Measurements from ENCODE around the gene PADI3. TPM values are rescaled to one million over a fixed set of nuclear protein-coding genes. Genes with fewer than 3 reads are reported as not detected.

Gene PADI3
- total RNA-seq, 4 donors from 2014 or later: not detected

- intact Hi-C loops (cut with DNase I): no loop called here
Observed at GRCh38 chr1:17280436-17280835, 31.5 kb downstream of the PADI3 start.

GRCh38 chr1:17280894-17281293 lies 32.0 kb downstream of the PADI3 start:
- 85% methylated on average over 2 of the region's 2 CpGs for WGBS
- peaks cover 0 to 71% (median 0%) of the 10 kb centered on the region in 4 donors for H3K27me3 ChIP-seq
- no peak overlapping the region for H3K4me3 ChIP-seq
- no peak for DNase-seq (ENCODE audit: extremely low spot score)
- intact Hi-C loops (cut with DNase I): no loop called here
- no peak overlapping the region for H3K27ac ChIP-seq (replicated peaks in 1 of 4)
- no peaks in the 10 kb centered on the region for H3K36me3 ChIP-seq
- no peaks in the 10 kb centered on the region for H3K9me3 ChIP-seq
- no peaks in the 10 kb centered on the region for H3K4me1 ChIP-seq
- TF ChIP-seq EP300 (IDR thresholded peaks at IDR 0.05) (no peak), POLR2AphosphoS5 (IDR thresholded peaks at IDR 0.05) (no peak), POLR2A (IDR thresholded peaks at IDR 0.05; ENCODE audit: low read depth) (no peak), CTCF (IDR thresholded peaks at IDR 0.05) (no peak)

More at GRCh38 chr1:17280436-17280835, 31.5 kb downstream of the PADI3 start:
- no peak for DNase-seq (ENCODE audit: extremely low spot score)
- H3K9me3 ChIP-seq: no peaks in the 10 kb centered on the region
- no peak for TF ChIP-seq POLR2A (IDR thresholded peaks at IDR 0.05; ENCODE audit: low read depth)
- no peak for TF ChIP-seq EP300 (IDR thresholded peaks at IDR 0.05)
- TF ChIP-seq CTCF (IDR thresholded peaks at IDR 0.05): no peak
- no peaks in the 10 kb centered on the region for H3K36me3 ChIP-seq
- no peak overlapping the region for H3K4me3 ChIP-seq
- H3K27ac ChIP-seq (replicated peaks in 1 of 4): no peak overlapping the region
- 78% methylated on average over 4 of the region's 7 CpGs for WGBS
- H3K4me1 ChIP-seq: no peaks in the 10 kb centered on the region
- peaks cover 0 to 68% (median 0%) of the 10 kb centered on the region in 4 donors for H3K27me3 ChIP-seq

- no peaks in the 10 kb centered on the region for H3K4me1 ChIP-seq
- H3K27ac ChIP-seq (replicated peaks in 1 of 4): no peak overlapping the region
- DNase-seq (ENCODE audit: extremely low spot score): no peak
- H3K4me3 ChIP-seq: no peak overlapping the region
- WGBS: 73% methylated on average over 8 of the region's 8 CpGs
- no peaks in the 10 kb centered on the region for H3K36me3 ChIP-seq
- H3K27me3 ChIP-seq: peaks cover 0 to 71% (median 0%) of the 10 kb centered on the region in 4 donors
- TF ChIP-seq POLR2AphosphoS5 (IDR thresholded peaks at IDR 0.05): no peak
- no peak for TF ChIP-seq EP300 (IDR thresholded peaks at IDR 0.05)
- TF ChIP-seq POLR2A (IDR thresholded peaks at IDR 0.05; ENCODE audit: low read depth): no peak
- no peak for TF ChIP-seq CTCF (IDR thresholded peaks at IDR 0.05)
- intact Hi-C loops (cut with DNase I): no loop called here
- H3K9me3 ChIP-seq: no peaks in the 10 kb centered on the region
Observed at GRCh38 chr1:17281775-17282181, 32.9 kb downstream of the PADI3 start.

- WGBS: 93% methylated on average over 3 of the region's 5 CpGs
- Histone ChIP-seq H3K27me3 (peaks cover 0 to 73% (median 0%) of the 10 kb centered on the region in 4 donors), H3K4me1 (no peaks in the 10 kb centered on the region), H3K27ac (replicated peaks in 1 of 4) (no peak overlapping the region), H3K36me3 (no peaks in the 10 kb centered on the region), H3K4me3 (no peak overlapping the region), H3K9me3 (no peaks in the 10 kb centered on the region)
- no peak for DNase-seq (ENCODE audit: extremely low spot score)
- TF ChIP-seq POLR2AphosphoS5 (IDR thresholded peaks at IDR 0.05): no peak
- TF ChIP-seq EP300 (IDR thresholded peaks at IDR 0.05): no peak
- TF ChIP-seq CTCF (IDR thresholded peaks at IDR 0.05): no peak
- no peak for TF ChIP-seq POLR2A (IDR thresholded peaks at IDR 0.05; ENCODE audit: low read depth)
- intact Hi-C loops (cut with DNase I): no loop called here
Observed at GRCh38 chr1:17282836-17283235, 33.9 kb downstream of the PADI3 start.

GRCh38 chr1:17286646-17287045 lies 37.7 kb downstream of the PADI3 start:
- 100% methylated on average over 1 of the region's 5 CpGs for WGBS
- no peak overlapping the region for H3K27ac ChIP-seq (replicated peaks in 1 of 4)

More at GRCh38 chr1:17286646-17287045, 37.7 kb downstream of the PADI3 start:
- Histone ChIP-seq H3K4me1 (peaks cover 0 to 4% (median 0%) of the 10 kb centered on the region in 4 donors), H3K36me3 (no peaks in the 10 kb centered on the region), H3K27me3 (peaks cover 0 to 70% (median 0%) of the 10 kb centered on the region in 4 donors), H3K9me3 (no peaks in the 10 kb centered on the region), H3K4me3 (no peak overlapping the region)
- no peak for DNase-seq (ENCODE audit: extremely low spot score)
- TF ChIP-seq EP300 (IDR thresholded peaks at IDR 0.05) (no peak), POLR2AphosphoS5 (IDR thresholded peaks at IDR 0.05) (no peak), CTCF (IDR thresholded peaks at IDR 0.05) (no peak), POLR2A (IDR thresholded peaks at IDR 0.05; ENCODE audit: low read depth) (no peak)
- intact Hi-C loops (cut with DNase I): no loop called here
